ENCODE measurements around the gene ADCY10.

GRCh38 chr1:167900907-167901306 is 13.0 kb downstream of the ADCY10 start:
- TF ChIP-seq GATA2 (IDR thresholded peaks at IDR 0.05; ENCODE audit: low read depth, low read length) = no peak
- TF ChIP-seq GATA3 (IDR thresholded peaks at IDR 0.05; ENCODE audit: low read depth, low read length) = no peak
